ENCODE results near the gene KLC3. TPM values are rescaled to one million over a fixed set of nuclear protein-coding genes. Genes with fewer than 3 reads are reported as not detected.

Gene KLC3
- total and polyA plus RNA-seq, 2 of the 8 experiments (the other 6 are each of a cell fraction or from before 2014, with no cell fraction given): 1.3 to 2.8 TPM

GRCh38 chr19:45352914-45353796 lies 12.6 kb downstream of the KLC3 start (continued):
- TF ChIP-seq CHD7 (IDR thresholded peaks at IDR 0.05; ENCODE audit: insufficient replicate concordance, low read length) (no peak), NANOG (IDR thresholded peaks at IDR 0.05; ENCODE audit: insufficient read depth, low read depth, low read length, poor library complexity, severe bottlenecking) (no peak), KDM1A (IDR thresholded peaks at IDR 0.05; ENCODE audit: borderline replicate concordance, low read length) (no peak), NRF1 (IDR thresholded peaks at IDR 0.05; ENCODE audit: low read depth, low read length) (no peak), HDAC2 (IDR thresholded peaks at IDR 0.05; ENCODE audit: borderline replicate concordance in 1 of 2, low read depth in 2 of 2, low read length in 2 of 2) (no peak), ATF2 (IDR thresholded peaks at IDR 0.05; ENCODE audit: low read length) (no peak), GTF2F1 (IDR thresholded peaks at IDR 0.05; ENCODE audit: borderline replicate concordance, low read depth, low read length) (no peak)

All from H1 (cell line).